Left ventricle myocardium superior (tissue), 1 donor: ENCODE data around the gene SLC25A34. TPM values are rescaled to one million over a fixed set of nuclear protein-coding genes. Genes with fewer than 3 reads are reported as not detected.

ENCODE experiments used
- ATAC-seq: fragments of 200-7000 bp; cut with Tn5 transposase; one replicate; pipeline ENCODE4 v1.9.1; 2020; ENCODE audit warnings: mild to moderate bottlenecking, moderate library complexity
- DNase-seq: peaks from one replicate; pipeline ENCODE4 v3.0.0-alpha.2; 2020
- intact Hi-C: fragments of 100-400 bp; cut with micrococcal nuclease; formaldehyde crosslinking; loops from one replicate; pipeline ENCODE4 v1.11.0; 2022
- total RNA-seq: library from RNA; stranded (reverse); fragmentation: NEBNext Ultra II Directional; extraction: Animal tissue kit (Norgen Biotek cat#: 25700); gene quantifications from one replicate; pipeline ENCODE4 v1.2.1, GENCODE V29; 2021
- donor health status: DM: no; HTN: yes; CAD: no; lungs with severe emphysema.

The SLC25A34 gene
- total RNA-seq, 1 donor from 2014 or later, result 52.8 TPM

DNA sequence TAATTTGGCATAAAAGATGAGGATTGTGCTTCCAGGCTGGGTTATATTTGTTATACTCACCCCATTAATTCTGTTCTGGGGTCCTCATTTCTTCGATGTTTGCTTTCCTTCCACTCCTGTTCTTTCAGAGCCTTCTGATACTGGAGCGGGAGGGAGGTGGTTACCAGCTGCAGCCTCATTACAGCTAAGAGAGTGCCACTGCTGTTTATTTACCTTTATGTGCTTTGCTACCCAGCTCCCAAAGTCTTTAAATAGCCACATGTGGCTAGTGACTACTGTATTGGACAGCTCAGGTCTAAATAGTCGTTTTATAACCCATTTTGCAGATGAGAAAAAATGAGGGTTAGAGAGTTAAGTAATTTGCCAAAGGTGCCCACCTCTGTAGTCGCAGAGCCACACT is 26.8 kb upstream of the SLC25A34 start:
- intact Hi-C loops, result no loop called here
- ATAC-seq (no peak), DNase-seq (no peak)

DNA sequence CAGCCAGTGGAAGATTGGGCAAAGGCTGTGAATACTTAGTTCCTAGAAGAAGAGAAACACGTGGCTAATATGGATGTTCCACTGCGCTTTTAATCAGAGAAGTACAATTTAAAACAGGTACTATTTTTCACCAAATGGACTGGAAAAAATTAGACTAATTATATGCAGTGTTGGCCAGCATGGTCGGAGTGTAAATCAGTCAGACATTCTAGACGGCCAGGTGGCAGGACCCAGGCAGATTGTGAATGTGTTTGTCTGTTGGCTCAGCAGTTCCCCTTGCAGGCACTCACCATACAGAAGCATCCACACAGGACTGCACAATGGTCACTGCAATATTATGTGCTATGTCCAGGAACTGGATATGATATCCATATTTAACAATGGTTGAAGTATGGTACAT is 23.9 kb upstream of the SLC25A34 start:
- ATAC-seq (no peak), DNase-seq (no peak)
- intact Hi-C loops, result no loop called here

DNA sequence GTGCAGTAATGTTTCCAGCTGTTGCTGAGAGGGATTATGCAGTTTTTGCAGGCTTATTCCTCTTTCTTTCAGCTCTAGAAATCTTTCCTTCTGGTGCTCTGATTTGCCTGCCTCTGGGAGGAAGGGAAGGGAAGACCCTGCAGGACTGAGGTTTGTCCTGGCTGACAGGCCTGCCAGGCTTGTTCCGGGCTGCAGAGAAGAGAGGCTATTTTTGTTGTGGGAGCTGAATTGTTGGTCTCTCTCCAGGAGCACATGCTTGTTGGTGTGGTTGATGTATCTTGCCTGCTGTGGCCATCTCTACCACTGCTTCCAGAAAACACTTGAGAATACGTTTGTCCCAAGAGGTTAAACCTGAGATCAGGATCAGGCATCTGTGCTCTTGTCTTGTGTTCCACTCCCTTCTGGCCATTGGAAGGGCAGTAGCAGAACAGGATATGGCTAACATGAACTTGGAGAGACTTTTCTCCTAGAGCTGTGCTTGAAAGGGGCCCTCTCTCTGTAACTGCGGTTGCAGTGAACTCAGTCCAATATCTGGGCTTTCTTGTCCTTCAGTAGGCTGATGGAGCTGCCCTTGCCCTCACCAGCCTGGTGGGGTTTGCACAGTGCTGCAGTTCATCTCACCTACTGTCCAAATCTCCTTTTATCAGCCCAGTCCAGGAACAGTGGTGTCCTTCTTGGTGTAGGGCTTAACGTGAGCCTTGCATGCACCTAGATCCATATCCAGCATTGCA is 21.5 kb upstream of the SLC25A34 start:
- intact Hi-C loops, result no loop called here
- ATAC-seq (peak; percentile 80), DNase-seq (peak; percentile 68)

GRCh38 chr1:15717418-15718125 is 18.5 kb upstream of the SLC25A34 start:
- peak; percentile 63 for DNase-seq
- ATAC-seq, result peak; percentile 32
- intact Hi-C loops, result no loop called here

DNA sequence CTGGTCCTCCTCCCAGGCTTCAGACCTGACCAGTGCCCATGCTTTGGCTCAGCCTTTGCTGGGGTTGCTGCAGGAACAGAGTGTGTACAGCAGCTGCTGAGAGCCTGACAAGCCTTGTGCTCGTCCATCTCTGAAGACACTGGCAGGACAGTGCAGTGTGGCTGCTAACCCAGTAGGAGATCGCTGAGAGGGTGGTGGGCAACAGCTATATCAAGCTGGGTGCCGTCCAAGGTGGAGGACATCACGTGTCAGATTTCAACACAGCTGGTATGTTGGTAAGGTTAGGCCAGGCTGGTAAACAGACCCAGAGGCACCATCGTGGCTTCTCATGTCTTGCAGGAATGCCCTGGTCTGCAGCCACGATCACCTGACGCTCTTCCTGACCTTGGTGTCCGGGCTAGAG is 17.9 kb upstream of the SLC25A34 start:
- ATAC-seq (peak; percentile 45), DNase-seq (peak; percentile 59)
- intact Hi-C loops, result no loop called here

- intact Hi-C loops, result no loop called here
- DNase-seq (no peak), ATAC-seq (no peak)
Measured at GRCh38 chr1:15719381-15720120, 16.5 kb upstream of the SLC25A34 start.

DNA sequence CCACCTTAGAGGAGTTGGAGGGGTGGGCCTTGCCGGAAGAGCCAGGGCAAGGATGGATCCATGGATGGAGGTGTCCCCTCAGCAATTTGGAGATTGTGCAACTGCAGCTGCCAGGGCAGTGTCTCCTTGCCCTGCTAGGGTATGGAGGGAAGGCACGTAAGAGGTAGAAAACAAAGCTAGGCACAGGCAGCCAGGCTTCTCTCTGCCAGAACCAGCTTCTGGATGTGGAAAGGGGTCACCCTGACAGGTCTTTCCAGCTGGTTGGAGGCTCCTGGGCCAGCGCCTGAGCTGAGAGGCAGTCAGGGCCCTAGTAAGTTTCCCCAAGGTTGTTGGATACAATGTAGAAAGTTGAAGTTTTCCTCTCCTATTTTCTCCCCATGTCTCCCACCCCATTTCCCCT is 15.2 kb upstream of the SLC25A34 start:
- intact Hi-C loops, result no loop called here
- ATAC-seq, result peak; percentile 60
- DNase-seq, result peak; percentile 57

DNA sequence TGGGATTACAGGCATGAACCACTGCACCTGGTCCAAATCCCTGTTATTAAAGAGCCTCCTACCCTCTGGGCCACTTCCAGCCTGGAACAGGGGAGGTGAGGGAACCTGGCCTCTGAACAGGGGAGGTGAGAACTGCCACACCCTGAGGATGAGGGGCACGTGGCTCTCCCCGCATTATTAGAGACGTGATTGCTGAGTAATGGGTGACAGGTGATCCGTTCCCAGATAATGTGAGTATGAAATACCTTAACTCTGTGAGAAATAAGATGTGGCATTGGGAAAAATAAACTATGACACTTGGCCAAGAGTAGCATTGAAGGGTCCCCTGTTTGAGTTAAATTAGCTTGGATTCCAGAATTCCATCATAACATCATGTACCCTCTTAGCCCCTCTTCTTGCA is 13.6 kb upstream of the SLC25A34 start:
- intact Hi-C loops, result no loop called here
- ATAC-seq, result no peak
- no peak for DNase-seq

GRCh38 chr1:15722836-15723532 is 13.1 kb upstream of the SLC25A34 start:
- DNase-seq (no peak), ATAC-seq (no peak)
- intact Hi-C loops, result no loop called here

DNA sequence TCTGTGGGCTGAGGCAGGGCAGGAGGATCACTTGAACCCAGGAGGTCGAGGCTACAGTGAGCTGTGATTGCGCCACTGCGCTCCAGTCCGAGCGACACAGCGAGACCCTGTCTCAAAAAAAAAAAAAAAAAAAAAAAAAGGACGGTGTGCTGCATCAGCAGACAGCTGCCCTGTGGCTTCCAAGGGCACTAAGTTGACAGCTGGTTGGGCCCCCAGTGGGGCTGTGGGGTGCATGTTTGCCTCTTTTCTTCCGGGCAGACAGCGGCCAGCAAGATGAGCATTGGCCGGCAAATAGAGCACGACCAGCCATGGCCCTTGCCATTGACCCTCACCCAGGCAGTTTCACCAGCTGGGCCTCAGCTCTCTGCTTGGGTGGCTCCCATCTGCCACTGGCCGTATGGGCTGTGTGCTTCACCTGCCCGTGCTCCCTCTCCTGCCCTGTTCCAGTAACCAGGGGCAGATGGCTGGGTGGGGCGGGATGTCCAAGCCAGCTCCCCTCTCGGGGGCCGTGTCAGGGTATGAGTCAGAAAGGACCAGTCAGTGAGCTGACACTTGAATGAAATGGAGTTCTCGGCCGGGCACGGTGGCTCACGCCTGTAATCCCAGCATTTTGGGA is 12.3 kb upstream of the SLC25A34 start:
- no peak for ATAC-seq
- intact Hi-C loops, result no loop called here
- DNase-seq, result no peak

DNA sequence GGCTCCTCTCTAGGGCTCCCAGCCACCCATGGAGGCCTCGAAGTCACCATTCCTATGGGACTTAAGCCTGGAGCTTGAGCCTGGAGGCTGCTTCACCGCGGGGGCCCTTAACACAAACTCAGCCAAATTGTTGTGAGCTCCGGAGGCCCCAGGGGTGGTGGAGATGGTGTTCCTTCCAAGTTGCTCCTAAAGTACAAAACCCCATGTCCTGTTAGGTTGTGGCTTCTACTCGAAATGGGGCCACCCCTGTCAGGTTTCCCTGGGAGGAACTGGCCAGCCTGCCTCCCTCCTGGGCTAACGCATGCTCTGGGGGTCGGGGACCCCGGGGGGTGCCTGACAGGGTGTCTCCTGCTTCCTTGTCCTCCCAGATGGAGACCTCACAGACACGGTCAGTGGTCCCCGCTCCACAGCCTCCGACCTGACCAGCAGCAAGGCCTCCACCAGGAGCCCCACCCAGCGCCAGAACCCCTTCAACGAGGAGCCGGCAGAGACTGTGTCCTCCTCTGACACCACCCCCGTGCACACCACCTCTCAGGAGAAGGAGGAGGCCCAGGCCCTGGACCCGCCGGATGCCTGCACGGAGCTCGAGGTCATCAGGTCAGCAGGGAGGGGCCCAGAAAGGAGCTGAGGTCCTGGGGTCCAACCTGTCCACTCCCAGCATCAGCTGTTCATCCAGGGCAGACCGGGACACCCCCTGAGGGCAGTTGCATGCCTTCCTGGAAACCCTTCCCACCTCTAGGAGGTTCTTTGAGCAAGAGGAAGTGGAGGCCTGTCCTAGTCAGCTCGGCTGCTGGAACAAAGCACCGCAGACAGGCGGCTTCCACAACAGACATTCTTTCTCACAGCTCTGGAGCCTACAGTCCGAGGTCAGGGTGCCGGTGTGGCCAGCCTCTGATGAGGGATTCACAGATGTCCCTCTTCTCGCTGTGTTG is 10.8 kb upstream of the SLC25A34 start:
- DNase-seq, result no peak
- intact Hi-C loops, result no loop called here
- no peak for ATAC-seq

DNA sequence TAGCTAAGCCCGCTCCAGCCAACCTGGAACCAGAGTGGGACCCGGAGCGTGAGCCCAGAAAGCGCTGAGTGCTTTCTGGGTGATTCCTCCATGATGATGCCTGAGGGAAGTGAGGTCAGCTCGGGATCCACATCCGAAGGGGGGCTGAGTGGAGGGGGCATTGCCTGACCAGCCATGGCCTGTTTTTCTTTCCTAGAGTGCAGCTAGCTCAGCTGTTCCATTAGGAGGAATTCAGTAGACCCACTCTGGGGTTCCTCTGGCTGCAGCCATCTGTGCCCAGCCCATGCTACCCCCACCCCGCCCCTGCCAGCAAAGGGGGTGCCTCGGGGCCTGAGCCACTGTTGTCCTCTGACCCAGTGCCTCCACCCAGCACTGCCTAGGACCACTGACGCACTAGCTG is 9.6 kb upstream of the SLC25A34 start:
- intact Hi-C loops, result no loop called here
- no peak for ATAC-seq
- DNase-seq, result no peak

GRCh38 chr1:15727021-15727420 is 9.0 kb upstream of the SLC25A34 start:
- DNase-seq, result peak; percentile 48
- intact Hi-C loops, result no loop called here
- ATAC-seq, result peak; percentile 18

DNA sequence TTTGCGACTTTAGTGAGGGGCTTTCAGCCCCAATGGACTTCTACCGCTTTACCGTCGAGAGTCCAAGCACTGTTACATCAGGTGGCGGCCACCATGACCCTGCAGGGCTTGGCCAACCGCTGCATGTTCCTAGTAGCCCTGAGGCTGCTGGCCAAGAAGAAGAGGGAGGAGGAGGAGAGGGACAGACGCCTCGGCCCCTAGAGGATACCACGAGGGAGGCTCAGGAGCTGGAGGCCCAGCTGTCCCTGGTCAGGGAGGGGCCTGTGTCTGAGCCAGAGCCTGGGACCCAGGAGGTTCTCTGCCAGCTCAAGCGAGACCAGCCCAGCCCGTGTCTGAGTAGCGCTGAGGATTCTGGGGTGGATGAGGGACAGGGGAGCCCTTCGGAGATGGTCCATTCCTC is 8.6 kb upstream of the SLC25A34 start:
- DNase-seq, result peak; percentile 42
- ATAC-seq, result no peak

GRCh38 chr1:15727866-15728534 is 8.1 kb upstream of the SLC25A34 start:
- DNase-seq (no peak), ATAC-seq (peak; percentile 73)
- intact Hi-C loops, result no loop called here

More for the DNA sequence above, 8.6 kb upstream of the SLC25A34 start:
- intact Hi-C loops, result no loop called here

GRCh38 chr1:15728937-15729657 is 7.0 kb upstream of the SLC25A34 start:
- intact Hi-C loops, result no loop called here
- no peak for DNase-seq
- no peak for ATAC-seq

DNA sequence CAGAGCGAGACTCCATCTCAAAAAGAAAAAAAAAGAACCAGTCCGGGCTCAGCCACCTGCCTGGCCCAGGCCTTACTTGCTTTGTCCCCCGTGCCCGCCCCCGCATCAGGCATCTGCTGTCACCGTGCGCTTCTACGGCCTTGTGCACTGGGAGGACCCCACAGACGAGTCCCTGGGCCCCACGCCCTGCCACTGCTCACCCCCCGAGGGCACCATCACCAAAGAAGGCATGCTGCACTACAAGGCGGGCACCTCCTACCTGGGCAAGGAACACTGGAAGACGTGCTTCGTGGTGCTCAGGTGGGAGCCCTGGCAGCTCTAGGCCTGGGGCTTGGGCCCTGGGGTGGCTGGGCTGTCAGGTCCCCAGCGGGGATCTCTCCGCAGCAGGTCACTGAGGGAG is 5.6 kb upstream of the SLC25A34 start:
- ATAC-seq (no peak), DNase-seq (no peak)
- intact Hi-C loops, result no loop called here
